Large intestine (tissue), 12 donors: Measurements from ENCODE around the gene RASL10B. TPM values are rescaled to one million over a fixed set of nuclear protein-coding genes. Genes with fewer than 3 reads are reported as not detected.

ENCODE experiments used
- DNase-seq, 2 donors: peaks; one replicate each; pipeline versions ENCODE4 v3.0.0 to v3.0.0-alpha.2; 2013
- H3K27ac ChIP-seq: one replicate; pipeline ENCODE4 v1.5.1; 2013; ENCODE audit warnings: low read length
- H3K27me3 ChIP-seq: 2 replicates; pipeline ENCODE4 v1.6.1; 2013; ENCODE audit warnings: low read length; ENCODE audit not compliant: control insufficient read depth, insufficient read depth
- H3K36me3 ChIP-seq: 2 replicates; pipeline ENCODE4 v1.6.1; 2013; ENCODE audit warnings: low read length; ENCODE audit not compliant: control insufficient read depth, insufficient read depth
- H3K4me1 ChIP-seq: one replicate; pipeline ENCODE4 v1.6.1; 2013; ENCODE audit warnings: low read length; ENCODE audit not compliant: control insufficient read depth, insufficient read depth
- H3K4me3 ChIP-seq: one replicate; pipeline ENCODE4 v1.5.1; 2013; ENCODE audit warnings: low read length
- H3K9me3 ChIP-seq: one replicate; pipeline ENCODE4 v1.6.1; 2013; ENCODE audit warnings: mild to moderate bottlenecking, low read depth, low read length, moderate library complexity; ENCODE audit not compliant: control insufficient read depth
- WGBS: methylation state at CpG from one replicate; pipeline ENCODE4 v1.1.5; 2013; ENCODE audit warnings: low lambda C conversion rate; ENCODE audit not compliant: insufficient coverage; 5-methylcytosine and 5-hydroxymethylcytosine counted together
- long read RNA-seq, 11 donors: transcript quantifications; one replicate each; lab custom pipeline, GENCODE V29; 2026
- polyA plus RNA-seq: library from polyadenylated mRNA; unstranded; fragments of 120-200 nt; gene quantifications from one replicate; pipeline ENCODE4 v1.2.1, GENCODE V29; 2013

Gene RASL10B, protein sequence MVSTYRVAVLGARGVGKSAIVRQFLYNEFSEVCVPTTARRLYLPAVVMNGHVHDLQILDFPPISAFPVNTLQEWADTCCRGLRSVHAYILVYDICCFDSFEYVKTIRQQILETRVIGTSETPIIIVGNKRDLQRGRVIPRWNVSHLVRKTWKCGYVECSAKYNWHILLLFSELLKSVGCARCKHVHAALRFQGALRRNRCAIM
- 2.9 TPM for polyA plus RNA-seq
- long read RNA-seq, donor 1, transcript RASL10B-201 (4 exons, 3,205 nt): major isoform, 5 of 5 reads
- long read RNA-seq, donor 1, partial matches to known transcripts: 0 of 5 reads
- long read RNA-seq, donor 1, other reads (novel, unspliced or antisense): 0 of 5 reads
- long read RNA-seq, donor 2, partial matches to known transcripts: 0 of 2 reads
- long read RNA-seq, donor 2, other reads (novel, unspliced or antisense): 0 of 2 reads
- long read RNA-seq, donor 3: 0 reads
- long read RNA-seq, donor 4: 0 reads
- long read RNA-seq, donor 5, partial matches to known transcripts: 0 of 1 reads
- long read RNA-seq, donor 5, other reads (novel, unspliced or antisense): 0 of 1 reads
- long read RNA-seq, donor 6: 0 reads
- long read RNA-seq, donor 7: 0 reads
- long read RNA-seq, donor 8: 0 reads
- long read RNA-seq, donor 9: 0 reads
- long read RNA-seq, donor 10: 0 reads
- long read RNA-seq, donor 11, partial matches to known transcripts: 0 of 1 reads
- long read RNA-seq, donor 11, other reads (novel, unspliced or antisense): 0 of 1 reads

DNA sequence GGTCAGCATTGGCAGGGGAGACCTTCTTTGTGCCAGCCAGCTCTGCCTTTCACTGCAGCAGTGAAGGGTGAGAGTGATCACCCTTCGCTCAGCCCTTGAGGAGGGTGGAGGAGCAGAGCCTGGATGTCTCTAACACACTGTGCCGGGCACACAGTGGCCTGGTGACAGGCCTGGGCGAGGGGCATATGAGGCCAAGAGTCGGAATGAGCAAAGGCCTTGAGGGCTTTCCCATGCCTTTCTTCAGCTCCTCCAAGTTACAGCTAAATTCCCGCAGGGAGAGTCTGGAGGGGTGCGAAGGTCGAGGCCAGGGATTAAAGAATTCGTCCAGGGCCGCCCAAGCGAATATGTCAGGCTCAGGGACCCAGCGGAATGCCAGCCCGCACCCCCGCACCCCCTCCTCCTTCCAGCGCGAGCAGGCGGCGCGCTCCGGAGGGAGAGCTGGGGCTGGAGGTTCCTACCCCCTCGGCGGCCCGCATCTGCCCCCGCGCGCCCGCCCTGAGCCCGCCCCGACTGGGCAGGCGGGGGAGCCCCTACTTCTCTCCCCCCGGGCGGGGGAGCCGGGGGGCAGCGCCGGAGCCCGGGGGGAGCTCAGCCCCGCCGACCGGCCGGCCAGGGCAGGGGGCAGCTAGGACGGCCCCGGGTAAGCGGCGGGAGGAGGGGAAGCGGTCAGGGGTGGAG is at the start of gene RASL10B:
Gene RASL10B (plus strand): TSS at position 401 of the 678 bp plus-strand sequence. CDS start 3,546 bp downstream, outside the sequence.
- WGBS: no CpG with 5 or more reads among the region's 44 CpGs
- Histone ChIP-seq H3K4me1 (peaks cover 21% of the 10 kb centered on the region), H3K36me3 (no peaks in the 10 kb centered on the region), H3K27ac (no peak within 1 kb of the TSS), H3K4me3 (peak within 1 kb of the TSS; percentile 51), H3K27me3 (no peaks in the 10 kb centered on the region), H3K9me3 (no peaks in the 10 kb centered on the region)
- peak; percentile 27 to 68 for DNase-seq

DNA sequence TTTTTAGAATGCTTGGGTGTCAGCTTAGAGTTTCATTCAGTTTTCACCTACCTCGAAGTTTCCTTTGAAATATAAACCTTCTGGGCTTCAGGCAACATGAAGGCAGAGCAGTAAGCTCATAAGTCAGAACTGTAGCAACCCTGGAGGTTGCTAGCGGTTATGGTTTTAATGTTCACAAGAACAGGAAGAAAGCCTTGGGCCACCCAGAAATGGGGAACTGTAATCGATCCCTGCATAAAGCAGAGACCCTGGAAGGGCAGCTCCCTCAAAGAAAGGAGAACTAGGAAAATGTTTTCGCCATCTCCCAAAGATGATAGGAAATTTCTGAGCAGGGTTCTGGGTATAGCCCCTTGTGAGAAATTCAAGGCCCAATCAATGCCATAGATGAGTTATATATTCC is 47.8 kb upstream of the RASL10B start:
- H3K9me3 ChIP-seq: no peaks in the 10 kb centered on the region
- no peaks in the 10 kb centered on the region for H3K27me3 ChIP-seq
- H3K4me3 ChIP-seq: no peak overlapping the region
- no peaks in the 10 kb centered on the region for H3K4me1 ChIP-seq
- H3K36me3 ChIP-seq: peaks cover 62% of the 10 kb centered on the region
- WGBS: 100% methylated on average over 1 of the region's 4 CpGs
- no peak for DNase-seq
- H3K27ac ChIP-seq: no peak overlapping the region

DNA sequence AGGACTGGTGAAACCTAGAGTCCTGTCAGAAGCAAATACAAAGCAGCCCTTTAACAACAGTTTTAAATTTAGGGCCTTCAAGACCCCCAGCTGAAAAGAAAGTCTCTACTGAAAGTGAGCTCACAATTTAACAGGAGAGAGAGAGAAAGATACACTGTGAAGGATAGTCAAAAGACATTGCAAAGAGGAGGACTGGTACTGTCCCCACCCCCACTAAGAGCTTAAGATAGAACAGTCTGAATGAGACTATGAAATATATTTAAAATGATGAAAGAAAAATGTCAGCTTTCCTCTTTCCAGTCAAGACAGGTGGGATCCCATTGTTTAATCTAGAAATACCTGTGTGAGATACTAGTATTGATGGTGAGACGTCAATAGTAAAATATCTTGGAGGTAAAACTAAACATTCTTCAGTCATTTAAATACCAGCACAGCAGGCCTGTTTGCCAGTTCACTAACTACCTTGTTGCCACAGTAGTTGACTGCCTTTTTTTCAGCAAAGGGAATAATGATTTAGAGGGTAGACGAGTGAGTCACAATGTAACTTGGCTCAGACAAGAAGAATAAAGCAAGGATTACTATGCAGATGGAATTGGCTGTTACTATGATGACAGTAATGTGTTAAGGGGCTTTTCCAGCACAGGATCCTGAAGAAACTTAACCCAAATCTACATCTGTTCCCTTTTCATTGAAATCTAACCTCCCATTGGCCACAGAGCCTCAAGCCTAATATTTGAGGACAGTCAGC is 47.2 kb upstream of the RASL10B start:
- DNase-seq: no peak
- WGBS: no CpG with 5 or more reads among the region's 2 CpGs
- H3K36me3 ChIP-seq: peaks cover 63% of the 10 kb centered on the region

DNA sequence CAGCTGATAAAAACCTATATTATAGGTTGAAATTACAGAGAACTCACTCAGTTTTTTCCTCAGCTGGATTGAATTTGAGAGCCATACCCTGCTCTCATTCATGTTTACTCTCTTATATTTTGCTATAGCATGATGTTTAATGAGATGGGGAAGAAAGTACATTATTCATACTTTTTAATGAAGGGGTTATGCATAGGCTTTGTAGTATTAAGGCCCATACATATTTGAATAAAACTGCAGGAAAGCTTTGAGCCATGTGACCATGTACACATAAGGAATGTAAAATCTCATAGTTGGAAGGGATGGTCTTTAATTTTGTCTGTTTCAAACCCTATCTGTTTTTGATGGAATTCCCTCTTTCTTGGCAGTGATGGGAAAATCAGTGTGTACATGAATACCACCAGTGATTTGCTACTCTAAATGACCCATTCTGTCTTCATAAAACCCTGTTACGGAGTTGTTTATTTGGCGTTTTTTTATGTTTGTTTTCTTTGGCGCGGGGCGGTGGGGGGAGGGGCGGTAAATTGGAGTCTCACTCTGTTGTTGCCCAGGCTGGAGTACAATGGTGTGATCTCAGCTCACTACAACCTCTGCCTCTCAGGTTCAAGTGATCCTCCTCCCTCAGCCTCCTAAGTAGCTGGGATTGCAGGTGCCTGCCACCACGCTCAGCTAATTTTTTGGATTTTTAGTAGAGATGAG is 38.8 kb upstream of the RASL10B start:
- 80% methylated on average over 3 of the region's 7 CpGs for WGBS
- H3K4me3 ChIP-seq: no peak overlapping the region
- H3K4me1 ChIP-seq: no peaks in the 10 kb centered on the region
- no peak for DNase-seq
- no peak overlapping the region for H3K27ac ChIP-seq
- H3K36me3 ChIP-seq: peaks cover 66% of the 10 kb centered on the region
- H3K9me3 ChIP-seq: no peaks in the 10 kb centered on the region
- H3K27me3 ChIP-seq: no peaks in the 10 kb centered on the region

More for the DNA sequence above, 47.2 kb upstream of the RASL10B start:
- Histone ChIP-seq H3K27me3 (no peaks in the 10 kb centered on the region), H3K9me3 (no peaks in the 10 kb centered on the region), H3K27ac (no peak overlapping the region), H3K4me3 (no peak overlapping the region), H3K4me1 (no peaks in the 10 kb centered on the region)

DNA sequence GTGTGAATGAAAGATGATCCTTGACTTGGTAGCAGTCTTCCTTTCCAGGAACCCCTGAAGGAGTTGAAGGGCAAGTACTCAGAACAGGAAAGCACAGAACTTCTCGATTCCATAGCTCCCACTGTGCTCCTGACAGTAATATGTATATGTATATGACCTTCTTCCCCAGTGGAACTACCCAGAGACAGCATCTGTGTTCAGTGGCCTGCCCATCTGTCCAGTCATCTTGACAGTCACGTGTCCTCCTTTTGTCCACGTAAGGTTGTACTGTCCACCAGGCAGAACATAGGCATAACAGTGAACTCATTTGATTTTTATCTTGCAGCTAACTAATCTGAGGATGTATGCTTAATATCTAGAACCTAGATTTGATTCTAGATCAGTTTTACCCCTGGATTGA is 37.8 kb upstream of the RASL10B start:
- whole genome bisulfite sequencing: no CpG with 5 or more reads among the region's 3 CpGs
- Histone ChIP-seq H3K4me1 (no peaks in the 10 kb centered on the region), H3K4me3 (no peak overlapping the region), H3K27me3 (no peaks in the 10 kb centered on the region), H3K36me3 (peaks cover 57% of the 10 kb centered on the region), H3K27ac (no peak overlapping the region), H3K9me3 (no peaks in the 10 kb centered on the region)
- no peak for DNase-seq

DNA sequence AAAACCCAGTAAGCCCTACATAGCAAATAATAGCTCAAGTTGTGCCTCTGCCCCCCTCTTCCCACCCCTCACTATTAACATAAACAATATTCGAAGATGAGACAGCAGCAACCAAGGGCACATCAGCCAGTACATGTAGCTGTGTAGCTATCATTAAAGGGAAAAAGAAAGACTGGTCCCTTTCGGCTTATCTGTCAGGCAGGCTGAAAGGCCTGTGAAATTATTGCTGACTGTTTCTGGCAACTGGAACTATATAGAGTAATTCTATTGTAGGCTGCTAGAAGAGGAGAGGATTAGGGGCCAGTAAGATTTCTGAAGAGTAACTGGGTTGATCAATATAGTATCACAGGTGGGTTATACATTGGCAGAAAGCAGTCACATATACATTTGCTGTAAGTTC is 36.5 kb upstream of the RASL10B start:
- H3K4me3 ChIP-seq: no peak overlapping the region
- DNase-seq: no peak
- no peak overlapping the region for H3K27ac ChIP-seq
- peaks cover 49% of the 10 kb centered on the region for H3K36me3 ChIP-seq
- WGBS: no CpG with 5 or more reads among the region's 2 CpGs
- no peaks in the 10 kb centered on the region for H3K4me1 ChIP-seq
- H3K9me3 ChIP-seq: no peaks in the 10 kb centered on the region
- H3K27me3 ChIP-seq: no peaks in the 10 kb centered on the region

DNA sequence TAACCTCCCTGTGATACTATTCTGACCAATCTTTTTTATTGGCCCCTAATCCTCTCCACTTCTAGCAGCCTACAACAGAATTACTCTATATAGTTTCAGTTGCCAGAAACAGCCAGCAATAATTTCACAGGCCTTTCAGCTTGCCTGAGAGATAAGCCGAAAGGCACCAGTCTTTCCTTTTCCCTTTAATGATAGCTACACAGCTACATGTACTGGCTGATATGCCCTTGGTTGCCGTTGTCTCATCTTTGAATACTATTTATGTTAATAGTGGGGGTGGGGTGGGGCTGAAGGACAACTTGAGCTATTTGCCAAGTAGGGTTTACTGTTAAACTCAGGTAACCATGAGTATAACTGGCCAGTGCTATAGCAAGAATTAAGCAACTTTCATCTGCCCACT is 35.8 kb upstream of the RASL10B start:
- H3K4me3 ChIP-seq: no peak overlapping the region
- H3K4me1 ChIP-seq: no peaks in the 10 kb centered on the region
- no CpG with 5 or more reads among the region's 2 CpGs for whole genome bisulfite sequencing
- DNase-seq: peak; percentile 10 to 23
- no peaks in the 10 kb centered on the region for H3K27me3 ChIP-seq
- H3K27ac ChIP-seq: no peak overlapping the region
- no peaks in the 10 kb centered on the region for H3K9me3 ChIP-seq
- H3K36me3 ChIP-seq: peaks cover 42% of the 10 kb centered on the region

DNA sequence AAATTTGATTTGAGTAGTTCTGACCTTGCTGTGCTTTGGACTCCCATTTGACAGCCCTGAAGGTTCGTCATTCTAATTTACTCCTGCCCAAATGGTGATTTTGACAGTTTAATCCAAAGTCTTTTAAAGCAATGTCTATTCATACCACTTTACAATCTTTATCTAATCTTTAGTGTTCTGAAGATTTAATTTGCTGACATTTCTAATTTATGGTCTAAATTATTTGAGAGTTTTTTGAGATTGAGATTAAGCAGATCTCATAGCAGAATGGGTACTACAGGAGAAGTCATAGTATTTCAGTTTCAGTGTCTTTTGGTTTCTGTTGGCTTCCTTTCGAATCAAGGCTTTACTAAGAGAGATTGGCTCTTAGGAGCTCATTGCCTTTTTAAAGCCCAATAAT is 32.6 kb upstream of the RASL10B start:
- peaks cover 28% of the 10 kb centered on the region for H3K36me3 ChIP-seq
- no peak overlapping the region for H3K27ac ChIP-seq
- DNase-seq: no peak
- no peaks in the 10 kb centered on the region for H3K9me3 ChIP-seq
- no peak overlapping the region for H3K4me3 ChIP-seq
- no peaks in the 10 kb centered on the region for H3K27me3 ChIP-seq
- 100% methylated on average over 1 of the region's 2 CpGs for WGBS
- H3K4me1 ChIP-seq: no peaks in the 10 kb centered on the region

DNA sequence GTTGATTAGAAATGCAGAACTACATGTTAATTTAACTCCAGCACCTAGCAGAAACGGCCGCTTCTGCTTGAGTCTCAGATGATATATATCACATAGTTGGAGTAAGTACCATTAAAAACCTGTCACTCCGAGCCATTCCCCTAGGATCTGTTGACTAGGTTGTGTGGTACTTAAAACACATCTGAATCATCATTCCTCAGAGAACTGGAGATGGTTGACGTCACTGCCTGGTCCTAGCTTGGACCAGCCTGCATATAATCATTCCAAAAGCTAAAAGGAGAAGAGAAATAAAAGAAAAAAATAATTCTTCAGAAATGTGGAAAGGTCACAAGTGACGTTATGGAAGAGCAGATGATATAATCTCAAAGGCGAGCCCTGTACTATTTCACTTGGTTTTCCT is 31.3 kb upstream of the RASL10B start:
- Histone ChIP-seq H3K27me3 (no peaks in the 10 kb centered on the region), H3K4me3 (no peak overlapping the region), H3K36me3 (peaks cover 18% of the 10 kb centered on the region), H3K4me1 (no peaks in the 10 kb centered on the region), H3K9me3 (no peaks in the 10 kb centered on the region), H3K27ac (no peak overlapping the region)
- no peak for DNase-seq
- WGBS: 85% methylated on average over 4 of the region's 6 CpGs
